ENCODE data around the gene TANGO2. TPM values are rescaled to one million over a fixed set of nuclear protein-coding genes. Genes with fewer than 3 reads are reported as not detected.

TANGO2 gene
- total RNA-seq, 1 experiment from 2014 or later = 21.5 TPM

DNA sequence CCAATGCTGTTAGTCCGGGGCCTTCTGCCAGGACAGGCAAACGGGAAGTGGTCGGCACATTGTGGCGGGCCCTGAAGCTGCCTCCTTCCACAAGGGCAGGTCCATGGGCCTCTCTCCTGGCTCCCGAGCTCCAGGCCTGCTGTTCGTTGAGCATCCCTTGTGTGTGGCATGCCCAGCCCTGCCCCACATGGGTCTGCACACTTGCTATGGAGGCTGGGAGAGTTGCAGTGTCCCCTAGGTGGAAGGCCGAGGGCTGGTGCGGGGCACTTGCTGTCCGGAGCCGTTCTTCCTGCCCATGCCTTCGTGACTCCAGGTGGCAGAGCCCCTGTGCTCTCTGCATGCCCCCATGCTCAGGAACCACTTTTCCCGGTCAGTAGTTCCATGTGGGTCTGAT is 33.1 kb downstream of the TANGO2 start:
- TF ChIP-seq, protein P1, sequence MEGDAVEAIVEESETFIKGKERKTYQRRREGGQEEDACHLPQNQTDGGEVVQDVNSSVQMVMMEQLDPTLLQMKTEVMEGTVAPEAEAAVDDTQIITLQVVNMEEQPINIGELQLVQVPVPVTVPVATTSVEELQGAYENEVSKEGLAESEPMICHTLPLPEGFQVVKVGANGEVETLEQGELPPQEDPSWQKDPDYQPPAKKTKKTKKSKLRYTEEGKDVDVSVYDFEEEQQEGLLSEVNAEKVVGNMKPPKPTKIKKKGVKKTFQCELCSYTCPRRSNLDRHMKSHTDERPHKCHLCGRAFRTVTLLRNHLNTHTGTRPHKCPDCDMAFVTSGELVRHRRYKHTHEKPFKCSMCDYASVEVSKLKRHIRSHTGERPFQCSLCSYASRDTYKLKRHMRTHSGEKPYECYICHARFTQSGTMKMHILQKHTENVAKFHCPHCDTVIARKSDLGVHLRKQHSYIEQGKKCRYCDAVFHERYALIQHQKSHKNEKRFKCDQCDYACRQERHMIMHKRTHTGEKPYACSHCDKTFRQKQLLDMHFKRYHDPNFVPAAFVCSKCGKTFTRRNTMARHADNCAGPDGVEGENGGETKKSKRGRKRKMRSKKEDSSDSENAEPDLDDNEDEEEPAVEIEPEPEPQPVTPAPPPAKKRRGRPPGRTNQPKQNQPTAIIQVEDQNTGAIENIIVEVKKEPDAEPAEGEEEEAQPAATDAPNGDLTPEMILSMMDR (conservative IDR thresholded peaks at IDR 0.05; ENCODE audit: low read depth, low read length) = no peak
- TF ChIP-seq EZH2 (IDR thresholded peaks at IDR 0.05; ENCODE audit: borderline replicate concordance, low read depth, low read length, poor library complexity, severe bottlenecking) = no peak
- H3K9me3 ChIP-seq (ENCODE audit: low read depth, low read length, poor library complexity, severe bottlenecking) = no peaks in the 10 kb centered on the region
- DNase-seq (ENCODE audit: low spot score) = no peak
- H3K4me3 ChIP-seq (ENCODE audit: low read depth, low read length, poor library complexity, severe bottlenecking) = no peak overlapping the region
- no peaks in the 10 kb centered on the region for H3K4me1 ChIP-seq (ENCODE audit: insufficient read depth, low read length, poor library complexity, severe bottlenecking)
- POLR2A ChIA-PET (ENCODE audit: low non-redundant PET) = no interaction called here
- no TSS peak for BruUV-seq (replicated peaks)
- CTCF ChIA-PET = no interaction called here
- intact Hi-C loops (cut with micrococcal nuclease; ENCODE audit: unreplicated experiment) = no loop called here
- no peaks in the 10 kb centered on the region for H3K36me3 ChIP-seq (ENCODE audit: insufficient read depth, low read length, poor library complexity, severe bottlenecking)
- no peak overlapping the region for H3K27ac ChIP-seq (ENCODE audit: low read depth, low read length, poor library complexity, severe bottlenecking)
- no peaks in the 10 kb centered on the region for H3K27me3 ChIP-seq (replicated peaks; ENCODE audit: insufficient read depth, low read depth, low read length, poor library complexity)

GRCh38 chr22:20054485-20054884 is 33.6 kb downstream of the TANGO2 start:
- intact Hi-C loops (cut with micrococcal nuclease; ENCODE audit: unreplicated experiment) = no loop called here
- ChIA-PET POLR2A (ENCODE audit: low non-redundant PET) (no interaction called here), CTCF (no interaction called here)
- BruUV-seq (replicated peaks) = no TSS peak
- DNase-seq (ENCODE audit: low spot score) = no peak
- H3K36me3 ChIP-seq (ENCODE audit: insufficient read depth, low read length, poor library complexity, severe bottlenecking) = no peaks in the 10 kb centered on the region
- no peak overlapping the region for H3K27ac ChIP-seq (ENCODE audit: low read depth, low read length, poor library complexity, severe bottlenecking)
- no peaks in the 10 kb centered on the region for H3K27me3 ChIP-seq (replicated peaks; ENCODE audit: insufficient read depth, low read depth, low read length, poor library complexity)
- TF ChIP-seq EZH2 (IDR thresholded peaks at IDR 0.05; ENCODE audit: borderline replicate concordance, low read depth, low read length, poor library complexity, severe bottlenecking) = no peak
- TF ChIP-seq, protein P1 (conservative IDR thresholded peaks at IDR 0.05; ENCODE audit: low read depth, low read length) = no peak
- H3K9me3 ChIP-seq (ENCODE audit: low read depth, low read length, poor library complexity, severe bottlenecking) = no peaks in the 10 kb centered on the region
- H3K4me3 ChIP-seq (ENCODE audit: low read depth, low read length, poor library complexity, severe bottlenecking) = no peak overlapping the region
- no peaks in the 10 kb centered on the region for H3K4me1 ChIP-seq (ENCODE audit: insufficient read depth, low read length, poor library complexity, severe bottlenecking)

DNA sequence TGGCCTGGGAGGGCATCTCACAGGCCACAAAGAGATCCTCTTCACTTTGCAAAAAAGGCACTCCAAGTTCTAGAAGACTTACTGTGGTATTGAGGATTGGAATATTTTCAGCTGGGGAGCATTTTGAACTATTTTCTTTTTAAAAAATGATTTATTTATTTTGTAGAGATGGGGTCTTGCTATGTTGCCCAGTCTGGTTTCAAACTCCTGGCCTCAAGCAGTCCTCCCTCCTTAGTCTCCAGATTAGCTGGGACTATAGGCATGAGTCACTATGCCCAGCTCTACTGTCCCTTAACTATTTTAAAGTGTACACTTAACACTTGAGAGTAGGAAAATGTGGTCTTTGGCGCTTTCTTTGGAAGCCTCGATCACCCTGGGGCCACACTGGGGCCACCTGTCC is 34.2 kb downstream of the TANGO2 start:
- no peaks in the 10 kb centered on the region for H3K4me1 ChIP-seq (ENCODE audit: insufficient read depth, low read length, poor library complexity, severe bottlenecking)
- H3K9me3 ChIP-seq (ENCODE audit: low read depth, low read length, poor library complexity, severe bottlenecking) = no peaks in the 10 kb centered on the region
- intact Hi-C loops (cut with micrococcal nuclease; ENCODE audit: unreplicated experiment) = no loop called here
- CTCF ChIA-PET = no interaction called here
- no peaks in the 10 kb centered on the region for H3K27me3 ChIP-seq (replicated peaks; ENCODE audit: insufficient read depth, low read depth, low read length, poor library complexity)
- POLR2A ChIA-PET (ENCODE audit: low non-redundant PET) = no interaction called here
- BruUV-seq (replicated peaks) = no TSS peak
- no peak for DNase-seq (ENCODE audit: low spot score)
- no peak overlapping the region for H3K4me3 ChIP-seq (ENCODE audit: low read depth, low read length, poor library complexity, severe bottlenecking)
- H3K27ac ChIP-seq (ENCODE audit: low read depth, low read length, poor library complexity, severe bottlenecking) = no peak overlapping the region
- TF ChIP-seq, protein P1 (conservative IDR thresholded peaks at IDR 0.05; ENCODE audit: low read depth, low read length) = no peak
- TF ChIP-seq EZH2 (IDR thresholded peaks at IDR 0.05; ENCODE audit: borderline replicate concordance, low read depth, low read length, poor library complexity, severe bottlenecking) = no peak
- H3K36me3 ChIP-seq (ENCODE audit: insufficient read depth, low read length, poor library complexity, severe bottlenecking) = no peaks in the 10 kb centered on the region

Measured in A673 (cell line).